GM12892 (cell line): ENCODE data around the gene PRSS50.

Experiments used
- POLR2A ChIP-seq: IDR thresholded peaks from 2 replicates; pipeline ENCODE4 v1.6.1; 2011; ENCODE audit warnings: low read depth, low read length, control low read depth
- POLR2AphosphoS5 ChIP-seq: IDR thresholded peaks from 2 replicates; pipeline ENCODE4 v1.6.1; 2011; ENCODE audit warnings: low read depth, low read length, control low read depth

DNA sequence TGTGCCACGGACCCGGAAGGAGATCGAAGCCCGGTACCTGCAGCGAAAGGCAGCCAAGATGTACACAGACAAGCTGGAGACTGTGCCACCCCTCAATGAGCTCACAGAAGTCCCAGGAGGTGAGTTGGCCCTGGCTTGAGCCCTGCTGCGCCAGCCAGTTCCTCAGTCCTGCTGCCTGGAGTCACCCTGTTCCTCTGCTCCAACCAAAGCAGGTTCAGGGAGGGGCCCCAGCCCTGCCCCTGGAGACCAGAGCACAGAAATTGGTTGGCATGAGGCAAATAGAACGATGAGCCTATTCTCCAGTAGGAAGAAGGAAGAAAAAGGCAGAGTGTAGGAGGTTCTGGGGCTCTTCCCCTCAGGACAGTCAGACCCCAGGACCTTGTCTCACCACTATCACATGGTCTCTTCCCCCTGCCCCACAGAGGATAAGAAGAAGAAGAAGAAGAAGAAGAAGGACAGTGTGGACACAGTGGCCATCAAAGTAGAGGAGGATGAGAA, 8.5 kb downstream of the PRSS50 start:
- TF ChIP-seq POLR2AphosphoS5 (no peak), POLR2A (no peak)
